Measurements from ENCODE around the gene TULP4. TPM values are rescaled to one million over a fixed set of nuclear protein-coding genes. Genes with fewer than 3 reads are reported as not detected.

TULP4 gene
- total RNA-seq (10 to 100 TPM; 69.7 to 86.8 TPM), polyA plus RNA-seq (ENCODE audit: insufficient read length in 6 of 6) (10 to 100 TPM; 18.6 to 23.2 (median 21.2) TPM)
- long read RNA-seq, donor 1, partial matches to known transcripts: 0 of 2 reads
- long read RNA-seq, donor 1, other reads (novel, unspliced or antisense): 0 of 2 reads
- long read RNA-seq, donor 2, partial matches to known transcripts: 0 of 4 reads
- long read RNA-seq, donor 2, other reads (novel, unspliced or antisense): 0 of 4 reads
- long read RNA-seq, donor 3: 0 reads
- long read RNA-seq, donor 4, transcript TULP4-207 (2 exons, 680 nt): major isoform, 6 of 11 reads
- long read RNA-seq, donor 4, partial matches to known transcripts: 0 of 11 reads
- long read RNA-seq, donor 4, other reads (novel, unspliced or antisense): 5 of 11 reads
- long read RNA-seq, donor 5: 0 reads
- long read RNA-seq, donor 6, partial matches to known transcripts: 0 of 1 reads
- long read RNA-seq, donor 6, other reads (novel, unspliced or antisense): 0 of 1 reads
- long read RNA-seq, donor 7, partial matches to known transcripts: 0 of 1 reads
- long read RNA-seq, donor 7, other reads (novel, unspliced or antisense): 0 of 1 reads
- long read RNA-seq, donor 8, partial matches to known transcripts: 5 of 6 reads
- long read RNA-seq, donor 8, other reads (novel, unspliced or antisense): 0 of 6 reads
- long read RNA-seq, donor 9: 0 reads
- long read RNA-seq, donor 10, partial matches to known transcripts: 0 of 2 reads
- long read RNA-seq, donor 10, other reads (novel, unspliced or antisense): 0 of 2 reads
- long read RNA-seq, donor 11, partial matches to known transcripts: 0 of 2 reads
- long read RNA-seq, donor 11, other reads (novel, unspliced or antisense): 0 of 2 reads
- long read RNA-seq, donor 12, partial matches to known transcripts: 0 of 1 reads
- long read RNA-seq, donor 12, other reads (novel, unspliced or antisense): 0 of 1 reads

DNA sequence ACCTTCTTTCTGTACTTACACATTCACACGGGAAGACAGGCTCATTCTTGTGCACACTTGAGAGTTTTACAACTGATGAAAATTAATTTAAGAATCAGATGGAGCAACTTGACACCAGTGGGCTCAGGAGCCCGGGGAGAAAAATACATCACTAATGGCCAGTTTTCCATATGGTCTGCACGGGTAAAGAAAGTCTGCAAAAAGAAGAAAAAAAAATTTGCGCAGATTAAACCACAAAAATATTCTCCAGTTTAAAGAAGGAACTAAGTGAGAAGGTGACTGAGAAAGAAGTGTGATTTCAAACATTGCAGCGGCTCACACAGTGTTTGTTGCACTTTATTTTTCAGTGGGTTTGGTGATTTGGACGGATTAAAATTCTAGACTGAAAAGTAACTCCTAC, at the start of gene TULP4:
TULP4 (plus strand) TSS at position 301 of the 400 bp plus-strand sequence. CDS start 1,552 bp downstream, outside the sequence.
- Histone ChIP-seq H3K9me3 (peaks cover 0 to 7% of the 10 kb centered on the region in 2 donors), H3K4me3 (no peak within 1 kb of the TSS), H3K36me3 (peaks cover 0 to 28% of the 10 kb centered on the region in 2 donors), H3K27ac (no peak within 1 kb of the TSS), H3K27me3 (no peaks in the 10 kb centered on the region), H3K4me1 (peaks cover 0 to 6% of the 10 kb centered on the region in 2 donors)
- DNase-seq: no peak
- intact Hi-C loops (cut with DNase I): no loop called here
- ATAC-seq: no peak
- TF ChIP-seq, protein P1, sequence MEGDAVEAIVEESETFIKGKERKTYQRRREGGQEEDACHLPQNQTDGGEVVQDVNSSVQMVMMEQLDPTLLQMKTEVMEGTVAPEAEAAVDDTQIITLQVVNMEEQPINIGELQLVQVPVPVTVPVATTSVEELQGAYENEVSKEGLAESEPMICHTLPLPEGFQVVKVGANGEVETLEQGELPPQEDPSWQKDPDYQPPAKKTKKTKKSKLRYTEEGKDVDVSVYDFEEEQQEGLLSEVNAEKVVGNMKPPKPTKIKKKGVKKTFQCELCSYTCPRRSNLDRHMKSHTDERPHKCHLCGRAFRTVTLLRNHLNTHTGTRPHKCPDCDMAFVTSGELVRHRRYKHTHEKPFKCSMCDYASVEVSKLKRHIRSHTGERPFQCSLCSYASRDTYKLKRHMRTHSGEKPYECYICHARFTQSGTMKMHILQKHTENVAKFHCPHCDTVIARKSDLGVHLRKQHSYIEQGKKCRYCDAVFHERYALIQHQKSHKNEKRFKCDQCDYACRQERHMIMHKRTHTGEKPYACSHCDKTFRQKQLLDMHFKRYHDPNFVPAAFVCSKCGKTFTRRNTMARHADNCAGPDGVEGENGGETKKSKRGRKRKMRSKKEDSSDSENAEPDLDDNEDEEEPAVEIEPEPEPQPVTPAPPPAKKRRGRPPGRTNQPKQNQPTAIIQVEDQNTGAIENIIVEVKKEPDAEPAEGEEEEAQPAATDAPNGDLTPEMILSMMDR (IDR thresholded peaks at IDR 0.05): no peak

DNA sequence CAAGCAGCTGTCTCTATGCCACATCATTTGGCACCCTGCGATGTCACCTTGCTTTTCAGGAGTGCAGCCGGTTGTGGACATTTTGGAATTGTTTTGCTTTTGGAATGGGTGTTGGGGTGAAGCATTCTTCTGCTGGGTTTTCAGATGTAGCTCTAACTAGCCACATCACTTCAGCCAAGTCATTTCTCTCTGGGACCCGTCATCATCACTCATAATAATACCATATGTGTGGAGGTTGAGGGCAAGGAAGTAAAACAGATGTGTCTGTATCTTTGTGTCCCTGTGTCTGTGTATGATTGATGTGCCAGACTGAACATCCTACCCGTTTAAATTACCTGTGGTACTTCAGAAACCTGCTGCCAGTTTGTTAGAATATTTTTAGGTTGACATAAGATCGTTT, 49.5 kb upstream of the TULP4 start:
- TF ChIP-seq, protein P1 (IDR thresholded peaks at IDR 0.05): no peak
- DNase-seq (no peak), ATAC-seq (no peak)
- no peak overlapping the region for H3K27ac ChIP-seq
- H3K9me3 ChIP-seq: no peaks in the 10 kb centered on the region
- no peak overlapping the region for H3K4me3 ChIP-seq
- intact Hi-C loops (cut with DNase I): no loop called here
- no peaks in the 10 kb centered on the region for H3K27me3 ChIP-seq
- H3K36me3 ChIP-seq: no peaks in the 10 kb centered on the region
- H3K4me1 ChIP-seq: no peaks in the 10 kb centered on the region

- H3K27ac ChIP-seq: no peak overlapping the region
- no peak overlapping the region for H3K4me3 ChIP-seq
- no peaks in the 10 kb centered on the region for H3K4me1 ChIP-seq
- H3K9me3 ChIP-seq: no peaks in the 10 kb centered on the region
- intact Hi-C loops (cut with DNase I): no loop called here
- no peaks in the 10 kb centered on the region for H3K36me3 ChIP-seq
- ATAC-seq (no peak), DNase-seq (no peak)
- TF ChIP-seq, protein P1 (IDR thresholded peaks at IDR 0.05): no peak
- no peaks in the 10 kb centered on the region for H3K27me3 ChIP-seq
These were observed 48.1 kb upstream of the TULP4 start for GRCh38 chr6:158264180-158264579.

- Histone ChIP-seq H3K4me1 (peaks cover 9 to 12% of the 10 kb centered on the region in 2 donors), H3K36me3 (no peaks in the 10 kb centered on the region), H3K4me3 (no peak overlapping the region), H3K27ac (no peak overlapping the region), H3K27me3 (no peaks in the 10 kb centered on the region), H3K9me3 (no peaks in the 10 kb centered on the region)
- TF ChIP-seq, protein P1 (IDR thresholded peaks at IDR 0.05): no peak
- intact Hi-C loops (cut with DNase I): no loop called here
- no peak for ATAC-seq
- no peak for DNase-seq
These were observed 46.1 kb upstream of the TULP4 start for GRCh38 chr6:158266131-158266530.
